Cardiac fibroblast (primary cell): ENCODE results near the gene MIER1.
A peak's percentile ranks its signal among the peaks of the same experiment; 100 is the strongest.

Experiments
- DNase-seq, 2 donors: peaks; one replicate each; pipeline versions ENCODE4 v3.0.0 to v3.0.0-alpha.2; 2010; ENCODE audit warnings: low read depth in 2 of 2
- H3K4me3 ChIP-seq, 2 donors: replicated peaks in 1 of 2; 1 replicate in 1 of 2; 2 replicates in 1 of 2; pipeline ENCODE4 v1.5.1; 2011; ENCODE audit warnings: low read depth in 2 of 2, low read length in 2 of 2, mild to moderate bottlenecking in 2 of 2, moderate library complexity in 1 of 2
- CTCF ChIP-seq: IDR thresholded peaks from one replicate; pipeline ENCODE4 v1.5.1; 2011; ENCODE audit warnings: low read depth, mild to moderate bottlenecking, low read length, inconsistent platforms

The MIER1 gene

DNA sequence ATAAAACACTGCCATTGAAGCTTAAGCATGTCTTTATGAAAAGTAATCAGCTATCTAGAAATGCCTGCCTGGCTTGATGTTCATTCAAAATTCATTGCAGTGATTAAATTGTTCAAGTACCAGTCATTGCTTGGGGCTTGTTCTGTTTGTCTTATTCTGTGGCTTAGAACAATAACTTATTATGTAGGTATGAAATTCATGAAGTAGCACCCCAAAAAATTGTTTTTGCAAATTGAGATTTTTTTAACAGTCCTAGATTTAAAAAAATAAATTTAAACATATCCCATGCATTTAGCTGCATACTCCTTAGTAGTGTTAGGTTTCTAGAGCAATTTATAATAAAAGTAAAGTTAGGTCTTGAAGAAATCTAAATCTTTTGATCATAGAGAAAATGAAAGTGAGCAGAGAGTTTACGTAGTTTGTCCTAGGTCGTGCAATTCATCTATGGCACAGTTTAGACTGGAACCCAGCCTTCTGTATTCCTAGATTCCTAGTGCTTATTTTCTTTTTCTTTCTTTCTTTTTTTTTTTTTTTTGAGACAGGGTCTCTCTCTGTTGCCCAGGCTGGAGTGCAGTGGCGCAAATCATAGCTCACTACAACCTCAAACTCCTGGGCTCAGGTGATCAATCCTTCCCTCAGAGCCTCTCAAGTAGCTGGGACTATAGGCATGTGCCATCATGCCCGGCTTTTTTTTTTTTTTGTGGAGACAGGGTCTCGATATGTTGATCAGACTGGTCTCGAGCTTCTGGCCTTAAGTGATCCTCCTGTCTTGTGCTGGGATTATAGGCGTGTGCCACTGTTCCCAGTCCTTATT lies 9.3 kb downstream of the MIER1 start:
- TF ChIP-seq CTCF, result no peak
- DNase-seq, result peak in 1 of 2 donors; percentile 43
- peak overlapping the region in 1 of 2 donors; percentile 26 for H3K4me3 ChIP-seq

- H3K4me3 ChIP-seq, result no peak overlapping the region
Measured at GRCh38 chr1:66937529-66938234, 12.9 kb downstream of the MIER1 start.

DNA sequence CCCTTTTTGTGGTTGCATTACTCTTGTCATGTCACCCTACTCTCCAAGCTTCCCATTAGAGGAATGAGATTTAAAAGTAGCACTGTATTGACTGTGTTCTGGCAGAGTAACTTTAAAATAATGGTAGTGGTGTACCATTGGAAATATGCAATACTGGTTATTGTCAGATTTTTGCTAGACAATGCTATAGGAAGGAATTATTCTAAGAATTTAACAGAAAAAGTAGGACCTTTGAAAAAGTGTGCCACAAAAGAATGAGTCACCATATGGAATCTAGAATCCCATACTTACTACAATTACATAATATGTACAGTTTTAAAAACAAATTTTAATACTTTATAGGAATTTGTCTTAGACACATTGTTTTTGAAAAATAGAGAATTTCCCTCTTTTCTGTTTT lies 13.8 kb downstream of the MIER1 start:
- H3K4me3 ChIP-seq, result no peak overlapping the region
- TF ChIP-seq CTCF, result no peak
- DNase-seq, result peak in 1 of 2 donors; percentile 73

More at GRCh38 chr1:66937529-66938234, 12.9 kb downstream of the MIER1 start:
- no peak for TF ChIP-seq CTCF
- no peak for DNase-seq

DNA sequence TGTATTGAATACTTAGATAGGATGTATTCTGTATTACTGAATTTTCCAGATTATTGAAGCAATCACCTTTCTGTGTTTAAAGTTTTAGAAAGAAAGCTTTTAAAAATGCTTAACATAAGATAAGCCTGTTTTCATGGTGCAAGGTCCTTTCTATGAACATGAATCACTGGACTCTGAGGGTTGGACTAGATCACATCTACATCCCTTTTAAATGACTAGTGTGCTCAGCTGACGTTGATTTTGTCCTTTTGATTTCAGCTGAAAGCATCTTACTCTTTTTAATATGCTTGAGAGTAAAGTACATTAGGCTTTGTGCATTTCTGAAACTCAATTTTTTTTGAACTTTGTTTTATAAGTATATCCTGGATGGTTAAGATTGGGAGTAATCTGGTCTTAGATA lies 16.2 kb downstream of the MIER1 start:
- no peak overlapping the region for H3K4me3 ChIP-seq
- peak in 1 of 2 donors; percentile 85 for DNase-seq
- no peak for TF ChIP-seq CTCF

GRCh38 chr1:66943361-66943969 lies 18.7 kb downstream of the MIER1 start:
- DNase-seq, result peak in 1 of 2 donors; percentile 36
- H3K4me3 ChIP-seq, result no peak overlapping the region
- TF ChIP-seq CTCF, result no peak

- peak; percentile 83 to 91 for DNase-seq
- H3K4me3 ChIP-seq, result no peak overlapping the region
- TF ChIP-seq CTCF, result no peak
Measured at GRCh38 chr1:66944330-66945274, 19.8 kb downstream of the MIER1 start.
